HepG2 (cell line): ENCODE data around the gene ACACB. TPM values are rescaled to one million over a fixed set of nuclear protein-coding genes. Genes with fewer than 3 reads are reported as not detected.

Source experiments
- ATAC-seq: fragments of 200-7000 bp; cut with Tn5 transposase; 3 replicates; pipeline ENCODE4 v1.9.1; 2020; ENCODE audit warnings: mild to moderate bottlenecking, moderate library complexity
- BruUV-seq: library from RNA; stranded (reverse); fragments of 400-500 nt; replicated peaks from 2 replicates; lab custom pipeline; 2021; lab: Mats Ljungman, UMichigan
- CTCF ChIA-PET: fragments of 300-600 bp; formaldehyde crosslinking; extraction: SDS; loops from one replicate; lab custom pipeline; 2021; ENCODE audit warnings: low total read pairs, inconsistent platforms, low intra/inter-chr PET ratio; lab: Yijun Ruan, JAX
- POLR2A ChIA-PET: fragments of 350-600 bp; sonication (Branson Sonifier 250); formaldehyde crosslinking; loops from one replicate; lab custom pipeline; 2020; ENCODE audit warnings: antibody characterized with exemption, inconsistent platforms; lab: Yijun Ruan, JAX
- DNase-seq: peaks from one replicate; pipeline ENCODE4 v3.0.0-alpha.2; 2015; ENCODE audit warnings: low spot score
- FAIRE-seq: peaks from 3 replicates; lab custom pipeline; 2011; peaks lifted over from hg19 to GRCh38; lab: Jason Lieb, UNC
- H2AFZ ChIP-seq: one replicate; pipeline ENCODE4 v1.6.1; 2011; ENCODE audit warnings: low read length, inconsistent platforms
- H3K27ac ChIP-seq: fragments of 300-600 bp; 3 replicates; pipeline ENCODE4 v1.8.0; 2011; ENCODE audit warnings: mixed run types, mild to moderate bottlenecking, mixed read lengths, low read length, inconsistent platforms; ENCODE audit not compliant: insufficient read depth; ENCODE audit errors: extremely low read length
- H3K27me3 ChIP-seq, 2 experiments: fragments of 200-600 bp in 1 of 2; 2 replicates in 1 of 2; 3 replicates in 1 of 2; pipeline versions ENCODE4 v1.6.0 to v1.8.0; 2011; ENCODE audit warnings: low read length in 2 of 2, mild to moderate bottlenecking in 2 of 2, moderate library complexity in 2 of 2, inconsistent platforms in 1 of 2; ENCODE audit not compliant: insufficient read depth in 2 of 2, control insufficient read depth in 1 of 2
- H3K36me3 ChIP-seq, 2 experiments: fragments of 200-600 bp in 1 of 2; replicated peaks in 1 of 2; 2 replicates in 1 of 2; 3 replicates in 1 of 2; pipeline versions ENCODE4 v1.5.1 to v1.8.0; 2011; ENCODE audit warnings: low read length in 2 of 2, inconsistent platforms in 1 of 2; ENCODE audit not compliant: insufficient read depth in 2 of 2, control insufficient read depth in 1 of 2
- H3K4me1 ChIP-seq: 2 replicates; pipeline ENCODE4 v1.5.1; 2012; ENCODE audit warnings: low read length, inconsistent platforms; ENCODE audit not compliant: insufficient read depth
- H3K4me2 ChIP-seq: 2 replicates; pipeline ENCODE4 v1.6.0; 2011; ENCODE audit warnings: low read depth, low read length, inconsistent platforms
- H3K4me3 ChIP-seq, 3 experiments: fragments of 200-600 bp in 1 of 3; sonication (generic), shearing (Covaris generic) in 1 of 3; replicated peaks in 1 of 3; 2 replicates each; pipeline ENCODE4 v1.5.1; 2011 to 2016; ENCODE audit warnings: low read length in 3 of 3, inconsistent platforms in 2 of 3, low read depth in 2 of 3, mild to moderate bottlenecking in 2 of 3, control low read depth in 1 of 3, mixed read lengths in 1 of 3; ENCODE audit not compliant: insufficient read depth in 1 of 3
- H3K79me2 ChIP-seq: one replicate; pipeline ENCODE4 v1.6.1; 2011; ENCODE audit warnings: low read length, inconsistent platforms; ENCODE audit not compliant: insufficient read depth
- H3K9ac ChIP-seq: 2 replicates; pipeline ENCODE4 v1.6.0; 2011; ENCODE audit warnings: mild to moderate bottlenecking, low read depth, low read length, inconsistent platforms; ENCODE audit not compliant: insufficient read depth
- H3K9me3 ChIP-seq: 2 replicates; pipeline ENCODE4 v1.5.1; 2012; ENCODE audit warnings: mild to moderate bottlenecking, low read length
- H4K20me1 ChIP-seq: 2 replicates; pipeline ENCODE4 v1.6.0; 2011; ENCODE audit warnings: inconsistent platforms, mild to moderate bottlenecking, low read length, moderate library complexity; ENCODE audit not compliant: insufficient read depth
- CCDC6 ChIP-seq: sonication (generic); formaldehyde crosslinking; IDR thresholded peaks from 2 replicates; pipeline ENCODE4 v1.8.1; 2022; ENCODE audit warnings: mild to moderate bottlenecking, missing genetic modification reagents, moderate library complexity
- KAT2B ChIP-seq: fragments of 150-350 bp; IDR thresholded peaks from 2 replicates; pipeline ENCODE4 v1.6.1; 2014; ENCODE audit warnings: low read depth, low read length, borderline replicate concordance
- MYC ChIP-seq: sonication (generic); formaldehyde crosslinking; IDR thresholded peaks from 2 replicates; pipeline ENCODE4 v1.9.0; 2021; ENCODE audit warnings: missing genetic modification reagents, borderline replicate concordance
- NR2C2 ChIP-seq: sonication (generic); formaldehyde crosslinking; IDR thresholded peaks from 2 replicates; pipeline ENCODE4 v1.4.0; 2020; ENCODE audit warnings: missing genetic modification reagents, mild to moderate bottlenecking, moderate library complexity, borderline replicate concordance
- POLR2A ChIP-seq, 2 experiments: IDR thresholded peaks; 2 replicates each; pipeline ENCODE4 v1.6.1; 2011; ENCODE audit warnings: low read depth in 2 of 2, low read length in 2 of 2, mild to moderate bottlenecking in 1 of 2, moderate library complexity in 1 of 2; ENCODE audit not compliant: insufficient read depth in 1 of 2
- RXRB ChIP-seq: IDR thresholded peaks from 2 replicates; pipeline ENCODE4 v1.6.1; 2016; ENCODE audit warnings: borderline replicate concordance, missing genetic modification reagents, missing compliant biosample characterization
- YEATS4 ChIP-seq: sonication (generic); formaldehyde crosslinking; IDR thresholded peaks from 2 replicates; pipeline ENCODE4 v1.4.0; 2020; ENCODE audit warnings: missing genetic modification reagents, borderline replicate concordance
- ZBTB38 ChIP-seq: sonication (generic); formaldehyde crosslinking; IDR thresholded peaks from 2 replicates; pipeline ENCODE4 v1.5.1; 2020; ENCODE audit warnings: mild to moderate bottlenecking, missing genetic modification reagents
- ZFX ChIP-seq: sonication (generic); formaldehyde crosslinking; IDR thresholded peaks from 2 replicates; pipeline ENCODE4 v1.4.0; 2020; ENCODE audit warnings: mild to moderate bottlenecking, low read depth, missing genetic modification reagents, moderate library complexity
- ZMYM2 ChIP-seq: sonication (generic); formaldehyde crosslinking; IDR thresholded peaks from 2 replicates; pipeline ENCODE4 v1.8.0; 2022; ENCODE audit warnings: mild to moderate bottlenecking, missing genetic modification reagents
- ZNF33A ChIP-seq: sonication (generic); formaldehyde crosslinking; IDR thresholded peaks from 2 replicates; pipeline ENCODE4 v1.5.1; 2020; ENCODE audit warnings: missing genetic modification reagents, mild to moderate bottlenecking, moderate library complexity, borderline replicate concordance
- ZNF605 ChIP-seq: sonication (generic); formaldehyde crosslinking; IDR thresholded peaks from 2 replicates; pipeline ENCODE4 v1.8.0; 2022; ENCODE audit warnings: mild to moderate bottlenecking, missing genetic modification reagents
- WGBS: methylation state at CpG from one replicate; pipeline ENCODE4 v1.1.6; 2017; ENCODE audit warnings: low lambda C conversion rate; 5-methylcytosine and 5-hydroxymethylcytosine counted together
- in situ Hi-C: cut with HindIII; loops from 2 replicates; pipeline ENCODE4 v1.10.0; 2017; ENCODE audit warnings: low pct_unique_long_range_greater_than_20kb; ENCODE audit not compliant: extremely low pct_ligation_motif_present
- intact Hi-C: fragments of 100-400 bp; cut with micrococcal nuclease; formaldehyde crosslinking; loops from one replicate; pipeline ENCODE4 v1.10.0; 2022; ENCODE audit not compliant: unreplicated experiment
- polyA plus RNA-seq, 8 experiments: library from polyadenylated mRNA; depleted of rRNA in 3 of 8; stranded (reverse) in 7 of 8; unstranded in 1 of 8; fragments of >200 nt; fragmentation: Illumina TruSeq in 4 of 8; extraction: Trizol in 4 of 8; gene quantifications; 2 replicates each; pipeline versions ENCODE4 v1.2.1 to v1.2.3, GENCODE V29; 2011 to 2016; ENCODE audit warnings: low read depth in 4 of 8, missing spikeins in 1 of 8, mixed read lengths in 1 of 8; ENCODE audit not compliant: insufficient read depth in 1 of 8
- total RNA-seq, 5 experiments: library from RNA; depleted of rRNA; stranded (reverse); fragments of >200 nt; fragmentation: Illumina TruSeq; extraction: Trizol; gene quantifications; 2 replicates each; pipeline ENCODE4 v1.2.3, GENCODE V29; 2016; ENCODE audit warnings: low read depth in 1 of 5
- TF ChIP-seq, protein P1 (sequence below), 2 experiments: fragments of 450-650 bp in 1 of 2; sonication (generic) in 1 of 2; formaldehyde crosslinking in 1 of 2; IDR thresholded peaks; 2 replicates each; pipeline versions ENCODE4 v1.6.1 to v1.8.0; 2016 to 2022; ENCODE audit warnings: antibody characterized with exemption in 1 of 2, mild to moderate bottlenecking in 1 of 2, missing genetic modification reagents in 1 of 2
- TF ChIP-seq, protein P2 (sequence below): IDR thresholded peaks from 2 replicates; pipeline ENCODE4 v1.6.1; 2012; ENCODE audit warnings: inconsistent platforms

ACACB gene
- total and polyA plus RNA-seq, 2 of the 13 experiments (the other 11 are each of a cell fraction or from before 2014, with no cell fraction given) = 6.2 to 8.6 TPM

DNA sequence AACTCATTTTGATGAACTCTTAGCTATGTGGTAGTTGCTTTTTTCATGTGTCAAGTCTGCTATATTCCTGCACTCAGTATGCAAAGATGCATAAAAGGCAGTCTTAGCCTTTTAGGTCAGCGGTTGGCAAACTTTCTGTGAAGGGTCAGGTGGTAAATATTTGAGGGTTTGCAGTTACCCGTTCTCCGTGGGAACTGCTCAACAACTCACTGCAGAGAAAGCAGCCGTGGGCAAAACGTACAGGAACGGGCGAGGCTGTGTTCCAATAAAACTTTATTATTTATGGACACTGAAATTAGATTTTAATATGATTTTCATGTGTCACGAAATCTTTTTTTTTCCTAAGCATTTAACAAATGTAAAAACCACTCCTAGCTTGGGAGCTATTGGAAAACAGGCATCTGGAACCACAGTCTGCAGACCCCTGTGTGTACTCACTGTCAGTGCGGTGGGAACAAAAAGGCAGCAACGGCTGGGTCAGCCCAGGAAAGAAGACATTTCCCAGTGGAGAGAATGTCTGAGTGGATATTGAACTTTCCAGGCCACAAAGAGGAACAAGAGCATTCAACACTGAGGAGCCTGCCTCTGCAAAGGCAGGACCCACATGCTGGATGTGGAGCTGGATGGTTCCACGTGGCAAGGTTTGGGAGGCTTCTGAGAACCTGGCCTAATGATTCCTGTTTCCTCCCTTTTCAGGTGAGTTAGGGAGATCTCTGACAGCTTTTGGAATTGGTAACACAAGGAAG lies 3.5 kb upstream of the ACACB start:
- no peaks in the 10 kb centered on the region for H3K27me3 ChIP-seq
- 34% methylated on average over 11 of the region's 11 CpGs for WGBS
- no TSS peak for BruUV-seq
- H4K20me1 ChIP-seq = no peaks in the 10 kb centered on the region
- H3K9me3 ChIP-seq = no peaks in the 10 kb centered on the region
- ChIA-PET POLR2A (interaction anchor here (1.4 to 1.7 kb wide), 2 partner anchors 42 to 86 kb away, joined by 3 to 6 read pairs; no protein-coding TSS in a partner anchor), CTCF (no interaction called here)
- H3K4me2 ChIP-seq = peak overlapping the region; percentile 74
- H3K79me2 ChIP-seq = peaks cover 13% of the 10 kb centered on the region
- H3K36me3 ChIP-seq = peaks cover 3 to 10% of the 10 kb centered on the region in 2 experiments; a peak in 4 of 5 replicates
- H2AFZ ChIP-seq = no peak overlapping the region
- in situ Hi-C loops (no loop called here), intact Hi-C loops (no loop called here)
- H3K27ac ChIP-seq = peak overlapping the region; percentile 79
- H3K9ac ChIP-seq = peak overlapping the region; percentile 66
- H3K4me3 ChIP-seq = peak overlapping the region; percentile 2 to 56 (median 28)
- peak; percentile 29 for DNase-seq
- FAIRE-seq = no peak
- H3K4me1 ChIP-seq = peaks cover 72% of the 10 kb centered on the region
- no peak; the same call in 2 of the 3 replicates for ATAC-seq
- 0 out of 2 replicates have a peak, but pooled peaks have one; percentile 23 for TF ChIP-seq ZFX (CRISPR knock-in tag)
- TF ChIP-seq KAT2B = no peak
- TF ChIP-seq POLR2A (IDR thresholded peaks at IDR 0.05; ENCODE audit: insufficient read depth in 1 of 2, low read depth in 2 of 2, low read length in 2 of 2) = peak in 1 of 2 experiments; percentile 41; a peak in 2 of 4 replicates
- TF ChIP-seq ZBTB38 (CRISPR knock-in tag) = 0 out of 2 replicates have a peak, but pooled peaks have one; percentile 28
- 0 out of 2 replicates have a peak, but pooled peaks have one; percentile 53 for TF ChIP-seq ZMYM2 (CRISPR knock-in tag)
- TF ChIP-seq, protein P1, sequence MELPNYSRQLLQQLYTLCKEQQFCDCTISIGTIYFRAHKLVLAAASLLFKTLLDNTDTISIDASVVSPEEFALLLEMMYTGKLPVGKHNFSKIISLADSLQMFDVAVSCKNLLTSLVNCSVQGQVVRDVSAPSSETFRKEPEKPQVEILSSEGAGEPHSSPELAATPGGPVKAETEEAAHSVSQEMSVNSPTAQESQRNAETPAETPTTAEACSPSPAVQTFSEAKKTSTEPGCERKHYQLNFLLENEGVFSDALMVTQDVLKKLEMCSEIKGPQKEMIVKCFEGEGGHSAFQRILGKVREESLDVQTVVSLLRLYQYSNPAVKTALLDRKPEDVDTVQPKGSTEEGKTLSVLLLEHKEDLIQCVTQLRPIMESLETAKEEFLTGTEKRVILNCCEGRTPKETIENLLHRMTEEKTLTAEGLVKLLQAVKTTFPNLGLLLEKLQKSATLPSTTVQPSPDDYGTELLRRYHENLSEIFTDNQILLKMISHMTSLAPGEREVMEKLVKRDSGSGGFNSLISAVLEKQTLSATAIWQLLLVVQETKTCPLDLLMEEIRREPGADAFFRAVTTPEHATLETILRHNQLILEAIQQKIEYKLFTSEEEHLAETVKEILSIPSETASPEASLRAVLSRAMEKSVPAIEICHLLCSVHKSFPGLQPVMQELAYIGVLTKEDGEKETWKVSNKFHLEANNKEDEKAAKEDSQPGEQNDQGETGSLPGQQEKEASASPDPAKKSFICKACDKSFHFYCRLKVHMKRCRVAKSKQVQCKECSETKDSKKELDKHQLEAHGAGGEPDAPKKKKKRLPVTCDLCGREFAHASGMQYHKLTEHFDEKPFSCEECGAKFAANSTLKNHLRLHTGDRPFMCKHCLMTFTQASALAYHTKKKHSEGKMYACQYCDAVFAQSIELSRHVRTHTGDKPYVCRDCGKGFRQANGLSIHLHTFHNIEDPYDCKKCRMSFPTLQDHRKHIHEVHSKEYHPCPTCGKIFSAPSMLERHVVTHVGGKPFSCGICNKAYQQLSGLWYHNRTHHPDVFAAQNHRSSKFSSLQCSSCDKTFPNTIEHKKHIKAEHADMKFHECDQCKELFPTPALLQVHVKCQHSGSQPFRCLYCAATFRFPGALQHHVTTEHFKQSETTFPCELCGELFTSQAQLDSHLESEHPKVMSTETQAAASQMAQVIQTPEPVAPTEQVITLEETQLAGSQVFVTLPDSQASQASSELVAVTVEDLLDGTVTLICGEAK (IDR thresholded peaks at IDR 0.05) = peak; percentile 93
- TF ChIP-seq, protein P1 (CRISPR knock-in tag; IDR thresholded peaks at IDR 0.05) = peak; percentile 100
- no peak for TF ChIP-seq NR2C2 (CRISPR knock-in tag)
- 0 out of 2 replicates have a peak, but pooled peaks have one; percentile 38 for TF ChIP-seq YEATS4 (CRISPR knock-in tag)
- TF ChIP-seq ZNF605 (CRISPR knock-in tag) = peak; percentile 32; the same call in 1 of the 2 replicates
- TF ChIP-seq ZNF33A = no peak
- TF ChIP-seq CCDC6 (CRISPR knock-in tag) = 0 out of 2 replicates have a peak, but pooled peaks have one; percentile 27
- TF ChIP-seq MYC (CRISPR knock-in tag) = peak; percentile 49; the same call in 1 of the 2 replicates
- 0 out of 2 replicates have a peak, but pooled peaks have one; percentile 10 for TF ChIP-seq RXRB (CRISPR knock-in tag)
- TF ChIP-seq, protein P2, sequence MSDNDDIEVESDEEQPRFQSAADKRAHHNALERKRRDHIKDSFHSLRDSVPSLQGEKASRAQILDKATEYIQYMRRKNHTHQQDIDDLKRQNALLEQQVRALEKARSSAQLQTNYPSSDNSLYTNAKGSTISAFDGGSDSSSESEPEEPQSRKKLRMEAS = peak; percentile 65
